H9 (cell line): ENCODE measurements around the gene LRP5. TPM values are rescaled to one million over a fixed set of nuclear protein-coding genes. Genes with fewer than 3 reads are reported as not detected.

Experiments
- DNase-seq: peaks from one replicate; pipeline ENCODE4 v3.0.0-alpha.2; 2017
- H2AFZ ChIP-seq: one replicate; pipeline ENCODE4 v1.6.1; 2013; ENCODE audit warnings: mild to moderate bottlenecking, low read length, control low read depth, moderate library complexity
- H2AK5ac ChIP-seq: 2 replicates; pipeline ENCODE4 v1.6.1; 2013; ENCODE audit warnings: low read length, control low read depth, mixed read lengths; ENCODE audit not compliant: insufficient read length
- H2BK120ac ChIP-seq: one replicate; pipeline ENCODE4 v1.6.1; 2013; ENCODE audit warnings: low read depth, mild to moderate bottlenecking, low read length, control low read depth, inconsistent platforms; ENCODE audit not compliant: poor library complexity, severe bottlenecking
- H2BK12ac ChIP-seq: 2 replicates; pipeline ENCODE4 v1.6.1; 2013; ENCODE audit warnings: low read length, control low read depth, mixed read lengths, low read depth; ENCODE audit not compliant: insufficient read length
- H2BK15ac ChIP-seq: 2 replicates; pipeline ENCODE4 v1.6.1; 2013; ENCODE audit warnings: low read depth, low read length, control low read depth
- H2BK20ac ChIP-seq: one replicate; pipeline ENCODE4 v1.6.1; 2013; ENCODE audit warnings: low read depth, mild to moderate bottlenecking, low read length, control low read depth, inconsistent platforms; ENCODE audit not compliant: poor library complexity, severe bottlenecking
- H2BK5ac ChIP-seq: 2 replicates; pipeline ENCODE4 v1.6.1; 2013; ENCODE audit warnings: low read length, control low read depth, mixed read lengths; ENCODE audit not compliant: insufficient read length
- H3K14ac ChIP-seq: 2 replicates; pipeline ENCODE4 v1.6.1; 2013; ENCODE audit warnings: low read length, control low read depth; ENCODE audit not compliant: insufficient read depth
- H3K18ac ChIP-seq: 2 replicates; pipeline ENCODE4 v1.6.1; 2013; ENCODE audit warnings: low read depth, mild to moderate bottlenecking, mixed read lengths, low read length, control low read depth; ENCODE audit not compliant: insufficient read length
- H3K23ac ChIP-seq: 2 replicates; pipeline ENCODE4 v1.6.1; 2013; ENCODE audit warnings: low read length, control low read depth, mixed read lengths, low read depth; ENCODE audit not compliant: insufficient read length
- H3K23me2 ChIP-seq: 2 replicates; pipeline ENCODE4 v1.6.1; 2013; ENCODE audit warnings: low read depth, mild to moderate bottlenecking, mixed read lengths, low read length, control low read depth; ENCODE audit not compliant: insufficient read length, poor library complexity, severe bottlenecking
- H3K27ac ChIP-seq: 2 replicates; pipeline ENCODE4 v1.5.1; 2013; ENCODE audit warnings: low read length, control low read depth, mixed read lengths, low read depth; ENCODE audit not compliant: insufficient read length
- H3K27me3 ChIP-seq: 2 replicates; pipeline ENCODE4 v1.6.1; 2013; ENCODE audit warnings: low read length, control low read depth, inconsistent platforms; ENCODE audit not compliant: insufficient read depth
- H3K4ac ChIP-seq: 2 replicates; pipeline ENCODE4 v1.6.1; 2013; ENCODE audit warnings: low read depth, mild to moderate bottlenecking, control low read depth, inconsistent platforms, low read length, moderate library complexity
- H3K4me1 ChIP-seq: 2 replicates; pipeline ENCODE4 v1.6.1; 2013; ENCODE audit warnings: low read length, control low read depth, inconsistent platforms; ENCODE audit not compliant: insufficient read depth
- H3K4me2 ChIP-seq: 2 replicates; pipeline ENCODE4 v1.6.1; 2013; ENCODE audit warnings: low read length, control low read depth, mixed read lengths; ENCODE audit not compliant: insufficient read length, insufficient read depth
- H3K56ac ChIP-seq: 2 replicates; pipeline ENCODE4 v1.6.1; 2013; ENCODE audit warnings: low read depth, mild to moderate bottlenecking, mixed read lengths, low read length, control low read depth; ENCODE audit not compliant: insufficient read length
- H3K79me1 ChIP-seq: 2 replicates; pipeline ENCODE4 v1.6.1; 2013; ENCODE audit warnings: low read depth, mild to moderate bottlenecking, moderate library complexity, low read length, control low read depth, inconsistent platforms; ENCODE audit not compliant: insufficient read depth, poor library complexity, severe bottlenecking
- H3K79me2 ChIP-seq: 2 replicates; pipeline ENCODE4 v1.6.1; 2013; ENCODE audit warnings: low read length, control low read depth, inconsistent platforms; ENCODE audit not compliant: insufficient read depth
- H3K9ac ChIP-seq: 2 replicates; pipeline ENCODE4 v1.6.1; 2013; ENCODE audit warnings: low read length, control low read depth, mixed read lengths; ENCODE audit not compliant: insufficient read length; ENCODE audit errors: extremely low read depth
- H3K9me3 ChIP-seq: one replicate; pipeline ENCODE4 v1.6.1; 2013; ENCODE audit warnings: low read depth, low read length, inconsistent platforms; ENCODE audit not compliant: control insufficient read depth
- H3T11ph ChIP-seq: one replicate; pipeline ENCODE4 v1.6.1; 2013; ENCODE audit warnings: mild to moderate bottlenecking, low read length, control low read depth, inconsistent platforms
- H4K20me1 ChIP-seq: one replicate; pipeline ENCODE4 v1.6.1; 2013; ENCODE audit not compliant: control insufficient read depth, insufficient read length, insufficient read depth
- H4K5ac ChIP-seq: 2 replicates; pipeline ENCODE4 v1.6.1; 2013; ENCODE audit warnings: low read depth, mild to moderate bottlenecking, mixed read lengths, low read length, control low read depth; ENCODE audit not compliant: insufficient read length
- H4K8ac ChIP-seq: replicated peaks from 2 replicates; pipeline ENCODE4 v1.6.1; 2013; ENCODE audit warnings: low read length, control low read depth, mixed read lengths, low read depth; ENCODE audit not compliant: insufficient read length
- H4K91ac ChIP-seq: 2 replicates; pipeline ENCODE4 v1.6.1; 2013; ENCODE audit warnings: low read depth, mild to moderate bottlenecking, moderate library complexity, mixed read lengths, low read length, control low read depth; ENCODE audit not compliant: insufficient read length
- H3K27ac Mint-ChIP-seq, 3 experiments: 2 replicates in 2 of 3; 3 replicates in 1 of 3; pipeline ENCODE4 v1.8.0; 2020 to 2021; ENCODE audit warnings: mixed read lengths in 3 of 3, mild to moderate bottlenecking in 1 of 3, moderate library complexity in 1 of 3
- H3K27me3 Mint-ChIP-seq: 2 replicates; pipeline ENCODE4 v1.8.0; 2021; ENCODE audit warnings: low read depth, mild to moderate bottlenecking, moderate library complexity, mixed read lengths
- H3K36me3 Mint-ChIP-seq, 3 experiments: 2 replicates in 2 of 3; 3 replicates in 1 of 3; pipeline ENCODE4 v1.8.0; 2020 to 2021; ENCODE audit warnings: low read depth in 3 of 3, mixed read lengths in 3 of 3; ENCODE audit not compliant: insufficient read depth in 1 of 3
- H3K4me1 Mint-ChIP-seq, 2 experiments: 2 replicates each; pipeline ENCODE4 v1.8.0; 2020; ENCODE audit warnings: mixed read lengths in 2 of 2
- H3K4me3 Mint-ChIP-seq, 2 experiments: 2 replicates in 1 of 2; 3 replicates in 1 of 2; pipeline ENCODE4 v1.8.0; 2020 to 2021; ENCODE audit warnings: mild to moderate bottlenecking in 2 of 2, mixed read lengths in 2 of 2, moderate library complexity in 1 of 2
- H3K9me3 Mint-ChIP-seq, 2 experiments: 2 replicates in 1 of 2; 3 replicates in 1 of 2; pipeline ENCODE4 v1.8.0; 2020; ENCODE audit warnings: mild to moderate bottlenecking in 2 of 2, mixed read lengths in 2 of 2, moderate library complexity in 1 of 2
- CTCF ChIP-seq: fragments of 200-600 bp; sonication (generic); conservative IDR thresholded peaks from 3 replicates; pipeline ENCODE4 v1.8.0; 2021; ENCODE audit warnings: antibody characterized with exemption, mild to moderate bottlenecking
- WGBS: extraction: QIAGEN DNeasy Blood & Tissue Kit; methylation state at CpG from one replicate; pipeline ENCODE4 v1.1.7; 2013; ENCODE audit warnings: missing lambda C conversion rate, low lambda C conversion rate, mixed read lengths; ENCODE audit not compliant: insufficient read length; ENCODE audit errors: extremely low coverage; 5-methylcytosine and 5-hydroxymethylcytosine counted together
- total RNA-seq: library from RNA; stranded (reverse); gene quantifications from 2 replicates; pipeline ENCODE4 v1.2.1, GENCODE V29; 2021

Gene LRP5
- total RNA-seq, 1 experiment from 2014 or later = 38.4 TPM

- no peak overlapping the region for H3K27ac Mint-ChIP-seq
- H2BK5ac ChIP-seq = no peak overlapping the region
- H2BK12ac ChIP-seq = no peak overlapping the region
- no peak overlapping the region for H2AK5ac ChIP-seq
- no peak overlapping the region for H2BK120ac ChIP-seq
- H3K79me2 ChIP-seq = no peaks in the 10 kb centered on the region; the same call in 1 of the 2 replicates
- H3K23me2 ChIP-seq = no peaks in the 10 kb centered on the region
- TF ChIP-seq CTCF = no peak
- no peak overlapping the region for H3K14ac ChIP-seq
- peaks cover 14 to 22% (median 18%) of the 10 kb centered on the region in 3 experiments; a peak in 6 of 7 replicates for H3K36me3 Mint-ChIP-seq
- H2AFZ ChIP-seq = no peak overlapping the region
- H3K4ac ChIP-seq = no peak overlapping the region
- no peaks in the 10 kb centered on the region for H3K79me1 ChIP-seq
- no peak overlapping the region for H4K5ac ChIP-seq
- no peak overlapping the region for H3K27ac ChIP-seq
- no peak overlapping the region for H3T11ph ChIP-seq
- no peaks in the 10 kb centered on the region for H3K9me3 ChIP-seq
- peaks cover 0 to 4% of the 10 kb centered on the region in 2 experiments; a peak in 1 of 5 replicates for H3K9me3 Mint-ChIP-seq
- H4K91ac ChIP-seq = no peak overlapping the region
- peaks cover 2% of the 10 kb centered on the region; the same call in 1 of the 2 replicates for H3K4me1 ChIP-seq
- H3K23ac ChIP-seq = no peak overlapping the region
- H3K4me1 Mint-ChIP-seq = peaks cover 28 to 35% of the 10 kb centered on the region in 2 experiments
- no peak overlapping the region for H3K9ac ChIP-seq
- H3K18ac ChIP-seq = no peak overlapping the region
- H3K4me2 ChIP-seq = no peak overlapping the region
- no peak overlapping the region for H3K4me3 Mint-ChIP-seq
- DNase-seq = no peak
- no peaks in the 10 kb centered on the region for H4K20me1 ChIP-seq
- no peak overlapping the region for H2BK20ac ChIP-seq
- H2BK15ac ChIP-seq = no peak overlapping the region
- H3K27me3 ChIP-seq = no peaks in the 10 kb centered on the region
- no CpG with 5 or more reads among the region's 11 CpGs for WGBS
- no peaks in the 10 kb centered on the region for H3K27me3 Mint-ChIP-seq
- no peak overlapping the region for H3K56ac ChIP-seq
- no peak overlapping the region for H4K8ac ChIP-seq
Observed at GRCh38 chr11:68345776-68346461, 33.5 kb downstream of the LRP5 start.
